GM23338 (cell line): ENCODE measurements around the gene RTN4RL2. TPM values are rescaled to one million over a fixed set of nuclear protein-coding genes. Genes with fewer than 3 reads are reported as not detected.
A peak's percentile ranks its signal among the peaks of the same experiment; 100 is the strongest.

ENCODE experiments used
- ATAC-seq: fragments of 200-7000 bp; cut with Tn5 transposase; 3 replicates; pipeline ENCODE4 v1.9.1; 2020
- DNase-seq: peaks from one replicate; pipeline ENCODE4 v3.0.0-alpha.2; 2015; ENCODE audit warnings: low spot score
- H2AFZ ChIP-seq: fragments of 200-600 bp; sonication (generic); 2 replicates; pipeline ENCODE4 v1.8.0; 2016; ENCODE audit warnings: antibody characterized with exemption, mild to moderate bottlenecking, moderate library complexity
- H3F3A ChIP-seq: fragments of 200-600 bp; sonication (generic); replicated peaks from 2 replicates; pipeline ENCODE4 v1.8.0; 2017; ENCODE audit warnings: antibody characterized with exemption, mixed run types, low read depth
- H3K27ac ChIP-seq: fragments of 200-600 bp; sonication (generic); 2 replicates; pipeline ENCODE4 v1.6.1; 2016; ENCODE audit warnings: low read depth
- H3K27me3 ChIP-seq: fragments of 200-600 bp; sonication (generic); 2 replicates; pipeline ENCODE4 v1.8.0; 2016; ENCODE audit warnings: mild to moderate bottlenecking, mixed run types, moderate library complexity; ENCODE audit not compliant: insufficient read depth
- H3K36me3 ChIP-seq: fragments of 200-600 bp; sonication (generic); 2 replicates; pipeline ENCODE4 v1.8.0; 2016; ENCODE audit warnings: mild to moderate bottlenecking; ENCODE audit not compliant: insufficient read depth
- H3K4me1 ChIP-seq: fragments of 200-600 bp; sonication (generic); 2 replicates; pipeline ENCODE4 v1.8.0; 2016; ENCODE audit warnings: mild to moderate bottlenecking, moderate library complexity; ENCODE audit not compliant: insufficient read depth
- H3K4me2 ChIP-seq: fragments of 200-600 bp; sonication (generic); 2 replicates; pipeline ENCODE4 v1.7.1; 2017; ENCODE audit warnings: mixed run types
- H3K4me3 ChIP-seq: fragments of 200-600 bp; sonication (generic); 2 replicates; pipeline ENCODE4 v1.6.1; 2016; ENCODE audit warnings: mixed run types
- H3K79me2 ChIP-seq: fragments of 200-600 bp; sonication (generic); replicated peaks from 2 replicates; pipeline ENCODE4 v1.8.0; 2017; ENCODE audit warnings: mild to moderate bottlenecking; ENCODE audit not compliant: insufficient read depth
- H3K9me2 ChIP-seq: fragments of 200-600 bp; sonication (generic); 2 replicates; pipeline ENCODE4 v1.8.0; 2017; ENCODE audit not compliant: insufficient read depth
- H4K20me1 ChIP-seq: fragments of 200-600 bp; sonication (generic); replicated peaks from 2 replicates; pipeline ENCODE4 v1.8.0; 2017; ENCODE audit warnings: mild to moderate bottlenecking; ENCODE audit not compliant: insufficient read depth
- H3K27ac Mint-ChIP-seq: 2 replicates; pipeline ENCODE4 v1.8.0; 2020; ENCODE audit warnings: inconsistent platforms, mild to moderate bottlenecking, moderate library complexity, mixed read lengths
- H3K27me3 Mint-ChIP-seq: 3 replicates; pipeline ENCODE4 v1.8.0; 2022; ENCODE audit warnings: low read depth, mild to moderate bottlenecking, moderate library complexity, mixed read lengths, inconsistent platforms; ENCODE audit not compliant: insufficient read depth, poor library complexity
- H3K36me3 Mint-ChIP-seq: 3 replicates; pipeline ENCODE4 v1.8.0; 2021; ENCODE audit warnings: low read depth, mild to moderate bottlenecking, inconsistent platforms, moderate library complexity, mixed read lengths
- H3K4me1 Mint-ChIP-seq: 3 replicates; pipeline ENCODE4 v1.8.0; 2020; ENCODE audit warnings: mild to moderate bottlenecking, inconsistent platforms, mixed read lengths
- H3K4me3 Mint-ChIP-seq: 3 replicates; pipeline ENCODE4 v1.8.0; 2021; ENCODE audit warnings: moderate library complexity, mild to moderate bottlenecking, inconsistent platforms, mixed read lengths
- H3K9me3 Mint-ChIP-seq: 3 replicates; pipeline ENCODE4 v1.8.0; 2020; ENCODE audit warnings: moderate library complexity, mild to moderate bottlenecking, inconsistent platforms, mixed read lengths
- CTCF ChIP-seq, 2 experiments: fragments of 200-600 bp in 1 of 2; sonication (generic) in 1 of 2; conservative IDR thresholded peaks; 2 replicates each; pipeline versions ENCODE4 v1.5.1 to v1.6.1; 2016 to 2017; ENCODE audit warnings: antibody characterized with exemption in 2 of 2, low read depth in 2 of 2, mild to moderate bottlenecking in 2 of 2, moderate library complexity in 1 of 2
- ETS1 ChIP-seq: IDR thresholded peaks from 2 replicates; pipeline ENCODE4 v1.6.1; 2016; ENCODE audit warnings: antibody characterized with exemption
- EZH2 ChIP-seq: fragments of 200-600 bp; sonication (generic); IDR thresholded peaks from one replicate; pipeline ENCODE4 v1.8.0; 2017; ENCODE audit warnings: antibody characterized with exemption, mild to moderate bottlenecking, low read depth; ENCODE audit not compliant: unreplicated experiment
- POLR2AphosphoS5 ChIP-seq: IDR thresholded peaks from 2 replicates; pipeline ENCODE4 v1.6.1; 2016; ENCODE audit warnings: antibody characterized with exemption, low read depth
- STAT1 ChIP-seq: IDR thresholded peaks from one replicate; pipeline ENCODE4 v1.6.1; 2016; ENCODE audit warnings: antibody characterized with exemption; ENCODE audit not compliant: unreplicated experiment
- ZNF114 ChIP-seq: fragments of 250-450 bp; sonication (Bioruptor Pico); IDR thresholded peaks from 2 replicates; pipeline ENCODE4 v1.5.0; 2020; ENCODE audit warnings: mild to moderate bottlenecking, moderate library complexity
- polyA plus RNA-seq: library from polyadenylated mRNA; unstranded; fragments of >200 nt; fragmentation: Nextera tagmentation; extraction: Ambion mirVana; gene quantifications from 2 replicates; pipeline ENCODE4 v1.2.1, GENCODE V29; 2016
- total RNA-seq: library from RNA; depleted of rRNA; stranded (reverse); fragments of >200 nt; shearing (Covaris generic); gene quantifications from 2 replicates; pipeline ENCODE4 v1.2.3, GENCODE V29; 2014

Gene RTN4RL2
- total and polyA plus RNA-seq, 2 experiments from 2014 or later: 13.9 to 15.9 TPM

- H3K27ac Mint-ChIP-seq: peak overlapping the region; percentile 80
- ATAC-seq: peak; percentile 28
These were observed 15.9 kb downstream of the RTN4RL2 start for GRCh38 chr11:57476047-57476756.

GRCh38 chr11:57476757-57477506 lies 16.6 kb downstream of the RTN4RL2 start:
- H3K9me2 ChIP-seq: no peaks in the 10 kb centered on the region
- H3K4me3 Mint-ChIP-seq: peak overlapping the region; percentile 60
- peaks cover 21% of the 10 kb centered on the region for H3F3A ChIP-seq
- H3K4me2 ChIP-seq: peak overlapping the region; percentile 97
- H3K4me3 ChIP-seq: peak overlapping the region; percentile 65
- H3K4me1 ChIP-seq: peaks cover 69% of the 10 kb centered on the region
- H3K79me2 ChIP-seq: no peaks in the 10 kb centered on the region
- H3K9me3 Mint-ChIP-seq: no peaks in the 10 kb centered on the region; the same call in 2 of the 3 replicates
- H3K27me3 Mint-ChIP-seq: peaks cover 61% of the 10 kb centered on the region
- no peak overlapping the region for H2AFZ ChIP-seq
- peaks cover 77% of the 10 kb centered on the region for H3K4me1 Mint-ChIP-seq
- H3K36me3 ChIP-seq: no peaks in the 10 kb centered on the region
- peak; percentile 73 for DNase-seq
- ATAC-seq: peak; percentile 64
- peaks cover 54% of the 10 kb centered on the region for H3K27me3 ChIP-seq
- H4K20me1 ChIP-seq: peaks cover 5% of the 10 kb centered on the region; the same call in 1 of the 2 replicates
- H3K27ac ChIP-seq: no peak overlapping the region
- H3K27ac Mint-ChIP-seq: no peak overlapping the region
- H3K36me3 Mint-ChIP-seq: peaks cover 9% of the 10 kb centered on the region
- TF ChIP-seq ETS1: no peak
- peak; percentile 51 to 66 for TF ChIP-seq CTCF (conservative IDR thresholded peaks at IDR 0.05; ENCODE audit: low read depth in 2 of 2)
- TF ChIP-seq EZH2: no peak
- TF ChIP-seq POLR2AphosphoS5: peak; percentile 49

More at GRCh38 chr11:57476047-57476756, 15.9 kb downstream of the RTN4RL2 start:
- Mint-ChIP-seq H3K27me3 (peaks cover 57% of the 10 kb centered on the region), H3K4me1 (peaks cover 70% of the 10 kb centered on the region), H3K4me3 (peak overlapping the region; percentile 68), H3K36me3 (peaks cover 16% of the 10 kb centered on the region), H3K9me3 (no peaks in the 10 kb centered on the region; the same call in 2 of the 3 replicates)
- peak overlapping the region; percentile 97 for H3K4me2 ChIP-seq
- H3K27ac ChIP-seq: no peak overlapping the region
- no peaks in the 10 kb centered on the region for H3K79me2 ChIP-seq
- H2AFZ ChIP-seq: no peak overlapping the region; the same call in 1 of the 2 replicates
- peaks cover 64% of the 10 kb centered on the region for H3K4me1 ChIP-seq
- H4K20me1 ChIP-seq: peaks cover 5% of the 10 kb centered on the region; the same call in 1 of the 2 replicates
- peak; percentile 67 for DNase-seq
- peaks cover 20% of the 10 kb centered on the region for H3F3A ChIP-seq
- TF ChIP-seq ZNF114 (CRISPR knock-in tag) (no peak), EZH2 (peak; percentile 8), STAT1 (no peak)
- no peaks in the 10 kb centered on the region for H3K36me3 ChIP-seq
- no peaks in the 10 kb centered on the region for H3K9me2 ChIP-seq
- H3K4me3 ChIP-seq: peak overlapping the region; percentile 65
- H3K27me3 ChIP-seq: peaks cover 49% of the 10 kb centered on the region
